Mesothelial cell of epicardium (in vitro differentiated cells): ENCODE measurements around the gene NARS2. TPM values are rescaled to one million over a fixed set of nuclear protein-coding genes. Genes with fewer than 3 reads are reported as not detected.

Source experiments
- DNase-seq, 2 experiments: peaks; one replicate each; pipeline ENCODE4 v3.0.0; 2021; ENCODE audit warnings: low spot score in 2 of 2; ENCODE audit not compliant: unreplicated experiment in 2 of 2
- H3K27ac Mint-ChIP-seq: 2 replicates; pipeline ENCODE4 v1.8.0; 2021; ENCODE audit warnings: mixed read lengths
- H3K27me3 Mint-ChIP-seq: 2 replicates; pipeline ENCODE4 v1.8.0; 2021; ENCODE audit warnings: low read depth, mixed read lengths
- H3K36me3 Mint-ChIP-seq: 2 replicates; pipeline ENCODE4 v1.8.0; 2021; ENCODE audit warnings: mixed read lengths
- H3K4me1 Mint-ChIP-seq: 2 replicates; pipeline ENCODE4 v1.8.0; 2021; ENCODE audit warnings: mixed read lengths
- H3K4me3 Mint-ChIP-seq: 2 replicates; pipeline ENCODE4 v1.8.0; 2021; ENCODE audit warnings: mild to moderate bottlenecking, moderate library complexity, mixed read lengths
- H3K9me3 Mint-ChIP-seq: 2 replicates; pipeline ENCODE4 v1.8.0; 2021; ENCODE audit warnings: mixed read lengths
- CTCF ChIP-seq: fragments of 200-600 bp; sonication (generic); IDR thresholded peaks from one replicate; pipeline ENCODE4 v1.5.0; 2021; ENCODE audit warnings: antibody characterized with exemption; ENCODE audit not compliant: unreplicated experiment
- total RNA-seq: library from RNA; stranded (reverse); gene quantifications from 3 replicates; pipeline ENCODE4 v1.2.1, GENCODE V29; 2021

NARS2 gene
- total RNA-seq, 1 donor from 2014 or later = 23.1 TPM

GRCh38 chr11:78583889-78584288 lies 9.2 kb upstream of the NARS2 start:
- Mint-ChIP-seq H3K9me3 (peaks cover 37% of the 10 kb centered on the region), H3K36me3 (peaks cover 9% of the 10 kb centered on the region), H3K4me3 (no peak overlapping the region), H3K4me1 (peaks cover 6% of the 10 kb centered on the region), H3K27ac (no peak overlapping the region), H3K27me3 (no peaks in the 10 kb centered on the region)
- no peak for TF ChIP-seq CTCF
- DNase-seq = no peak

GRCh38 chr11:78577495-78577894 lies 2.8 kb upstream of the NARS2 start:
- H3K9me3 Mint-ChIP-seq = peaks cover 9% of the 10 kb centered on the region
- peaks cover 12% of the 10 kb centered on the region for H3K4me1 Mint-ChIP-seq
- no peak overlapping the region for H3K27ac Mint-ChIP-seq
- DNase-seq = no peak
- TF ChIP-seq CTCF = no peak
- H3K4me3 Mint-ChIP-seq = no peak overlapping the region
- no peaks in the 10 kb centered on the region for H3K36me3 Mint-ChIP-seq
- no peaks in the 10 kb centered on the region for H3K27me3 Mint-ChIP-seq

- no peak overlapping the region for H3K4me3 Mint-ChIP-seq
- no peak overlapping the region for H3K27ac Mint-ChIP-seq
- no peaks in the 10 kb centered on the region for H3K36me3 Mint-ChIP-seq
Measured at GRCh38 chr11:78576549-78577097, 2.0 kb upstream of the NARS2 start.

GRCh38 chr11:78575478-78575877 lies 814 bp upstream of the NARS2 start:
- Mint-ChIP-seq H3K4me1 (peaks cover 17% of the 10 kb centered on the region), H3K27ac (peak overlapping the region; percentile 97), H3K27me3 (no peaks in the 10 kb centered on the region), H3K9me3 (no peaks in the 10 kb centered on the region), H3K36me3 (peaks cover 7% of the 10 kb centered on the region), H3K4me3 (peak overlapping the region; percentile 90)
- no peak for TF ChIP-seq CTCF
- no peak for DNase-seq

More at GRCh38 chr11:78576549-78577097, 2.0 kb upstream of the NARS2 start:
- no peaks in the 10 kb centered on the region for H3K27me3 Mint-ChIP-seq
- peaks cover 17% of the 10 kb centered on the region for H3K4me1 Mint-ChIP-seq
- peaks cover 5% of the 10 kb centered on the region for H3K9me3 Mint-ChIP-seq
- DNase-seq = no peak
- TF ChIP-seq CTCF = no peak

- Mint-ChIP-seq H3K27me3 (no peaks in the 10 kb centered on the region), H3K4me3 (peak overlapping the region; percentile 90), H3K36me3 (peaks cover 13% of the 10 kb centered on the region), H3K27ac (peak overlapping the region; percentile 97), H3K9me3 (no peaks in the 10 kb centered on the region), H3K4me1 (peaks cover 17% of the 10 kb centered on the region)
- no peak for DNase-seq
- no peak for TF ChIP-seq CTCF
Measured at GRCh38 chr11:78573681-78574080, 983 bp downstream of the NARS2 start.

DNA sequence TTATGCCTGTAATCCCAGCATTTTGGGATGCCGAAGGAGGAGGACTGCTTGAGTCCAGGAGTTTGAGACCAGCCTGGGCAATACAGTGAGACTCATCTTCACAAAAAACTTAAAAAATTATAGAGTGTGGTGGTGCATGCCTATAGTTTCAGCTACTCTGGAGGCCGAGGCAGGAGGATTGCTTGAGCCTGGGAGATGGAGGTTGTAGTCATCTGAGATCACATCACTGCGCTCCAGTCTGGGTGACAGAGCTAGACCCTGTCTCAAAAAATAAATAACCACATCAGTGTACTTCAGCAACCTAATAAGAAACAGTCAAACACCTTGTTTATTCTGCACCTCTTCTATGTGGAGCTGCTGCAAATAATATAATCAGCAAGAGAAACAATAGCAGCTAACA lies 1.4 kb downstream of the NARS2 start:
- Mint-ChIP-seq H3K36me3 (peaks cover 13% of the 10 kb centered on the region), H3K9me3 (no peaks in the 10 kb centered on the region), H3K4me3 (peak overlapping the region; percentile 90), H3K27ac (peak overlapping the region; percentile 97), H3K27me3 (no peaks in the 10 kb centered on the region), H3K4me1 (peaks cover 17% of the 10 kb centered on the region)
- TF ChIP-seq CTCF = no peak
- DNase-seq = no peak
